Retinal pigment epithelial cell (primary cell): ENCODE results near the gene EVA1A.

Source experiments
- DNase-seq: peaks from one replicate; pipeline ENCODE4 v3.0.0-alpha.2; 2010; ENCODE audit warnings: low read depth
- H3K4me3 ChIP-seq: 2 replicates; pipeline ENCODE4 v1.5.1; 2011; ENCODE audit warnings: mild to moderate bottlenecking, low read length, control low read depth, moderate library complexity
- CTCF ChIP-seq: conservative IDR thresholded peaks from 2 replicates; pipeline ENCODE4 v1.5.1; 2011; ENCODE audit warnings: low read depth, low read length, control low read depth, inconsistent platforms

EVA1A gene

GRCh38 chr2:75589391-75590105 is 28.8 kb upstream of the EVA1A start:
- no peak for DNase-seq
- no peak overlapping the region for H3K4me3 ChIP-seq
- TF ChIP-seq CTCF = no peak

GRCh38 chr2:75587954-75588587 is 27.3 kb upstream of the EVA1A start:
- TF ChIP-seq CTCF = no peak
- peak; percentile 88 for DNase-seq
- no peak overlapping the region for H3K4me3 ChIP-seq

GRCh38 chr2:75586971-75587370 is 26.2 kb upstream of the EVA1A start:
- TF ChIP-seq CTCF = no peak
- DNase-seq = peak; percentile 88

GRCh38 chr2:75582840-75583239 is 22.1 kb upstream of the EVA1A start:
- H3K4me3 ChIP-seq = no peak overlapping the region
- no peak for DNase-seq
- no peak for TF ChIP-seq CTCF

More at GRCh38 chr2:75586971-75587370, 26.2 kb upstream of the EVA1A start:
- no peak overlapping the region for H3K4me3 ChIP-seq

- DNase-seq = no peak
- no peak overlapping the region for H3K4me3 ChIP-seq
- TF ChIP-seq CTCF = no peak
Observed at GRCh38 chr2:75580606-75581005, 19.9 kb upstream of the EVA1A start.

GRCh38 chr2:75580156-75580555 is 19.4 kb upstream of the EVA1A start:
- no peak for DNase-seq
- TF ChIP-seq CTCF = no peak
- H3K4me3 ChIP-seq = no peak overlapping the region

GRCh38 chr2:75579186-75579585 is 18.4 kb upstream of the EVA1A start:
- H3K4me3 ChIP-seq = no peak overlapping the region
- no peak for TF ChIP-seq CTCF
- DNase-seq = no peak
